ENCODE results near the gene SLC12A7. TPM values are rescaled to one million over a fixed set of nuclear protein-coding genes. Genes with fewer than 3 reads are reported as not detected.
A peak's percentile ranks its signal among the peaks of the same experiment; 100 is the strongest.

Gene SLC12A7
- total and polyA plus RNA-seq, 10 donors: 8.6 to 120 (median 52.3) TPM

DNA sequence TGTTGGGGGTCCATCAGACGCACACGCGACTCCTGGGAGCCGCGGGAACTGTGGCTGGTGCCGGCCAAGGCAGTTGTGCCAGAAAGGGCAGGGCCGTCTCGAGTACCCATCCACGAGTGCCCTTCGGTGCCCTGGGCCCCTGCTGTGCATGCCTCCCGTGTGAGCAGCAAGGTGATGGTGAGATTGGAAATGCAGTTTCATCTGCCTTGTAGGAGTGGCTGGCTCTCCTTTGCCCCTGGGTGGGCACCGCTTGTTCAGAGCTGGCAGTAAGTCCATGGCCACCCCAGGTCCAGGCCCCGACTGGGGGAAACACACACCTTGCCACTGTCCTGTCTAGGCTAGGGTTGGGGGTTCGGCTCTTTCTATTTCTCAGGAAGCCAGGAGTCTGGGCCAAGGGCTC lies 97.5 kb downstream of the SLC12A7 start:
- H3K9me3 ChIP-seq: no peaks in the 10 kb centered on the region
- no peak for DNase-seq
- H3K4me1 ChIP-seq: peaks cover 0 to 27% (median 12%) of the 10 kb centered on the region in 6 donors
- 78 to 90% (median 83%) methylated on average over 12 to 14 of the region's 14 CpGs for WGBS, 5 donors
- no peak overlapping the region for H3K27ac ChIP-seq
- no peak for TF ChIP-seq POLR2AphosphoS5 (IDR thresholded peaks at IDR 0.05)
- H3K36me3 ChIP-seq: no peaks in the 10 kb centered on the region
- intact Hi-C loops (cut with DNase I; ENCODE audit: low total_unique reads): no loop called here
- no peak overlapping the region for H3K4me3 ChIP-seq
- peaks cover 0 to 47% (median 16%) of the 10 kb centered on the region in 7 donors for H3K27me3 ChIP-seq (replicated peaks in 1 of 7)

DNA sequence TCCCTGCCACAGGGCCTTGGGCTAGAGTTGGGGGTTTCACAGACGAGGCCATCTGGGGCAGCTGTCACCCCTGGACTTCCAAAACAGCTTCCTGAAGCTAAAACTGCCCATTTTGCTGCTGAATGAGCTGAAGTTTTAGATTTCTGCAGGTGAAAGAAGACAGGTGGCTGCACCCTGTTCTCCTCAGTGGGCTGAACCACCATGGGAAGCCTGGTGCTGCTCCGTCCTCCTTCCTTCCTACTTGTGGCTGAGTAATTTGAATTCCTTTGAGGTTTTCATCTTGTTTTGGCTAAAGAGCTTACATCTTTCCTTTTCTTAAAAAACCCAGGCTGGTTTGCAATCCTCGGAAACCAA lies 97.9 kb downstream of the SLC12A7 start:
- H3K4me3 ChIP-seq: no peak overlapping the region
- H3K4me1 ChIP-seq: peaks cover 0 to 28% (median 16%) of the 10 kb centered on the region in 6 donors
- peaks cover 0 to 51% (median 21%) of the 10 kb centered on the region in 7 donors for H3K27me3 ChIP-seq (replicated peaks in 1 of 7)
- TF ChIP-seq POLR2AphosphoS5 (IDR thresholded peaks at IDR 0.05): no peak
- TF ChIP-seq, protein P1, sequence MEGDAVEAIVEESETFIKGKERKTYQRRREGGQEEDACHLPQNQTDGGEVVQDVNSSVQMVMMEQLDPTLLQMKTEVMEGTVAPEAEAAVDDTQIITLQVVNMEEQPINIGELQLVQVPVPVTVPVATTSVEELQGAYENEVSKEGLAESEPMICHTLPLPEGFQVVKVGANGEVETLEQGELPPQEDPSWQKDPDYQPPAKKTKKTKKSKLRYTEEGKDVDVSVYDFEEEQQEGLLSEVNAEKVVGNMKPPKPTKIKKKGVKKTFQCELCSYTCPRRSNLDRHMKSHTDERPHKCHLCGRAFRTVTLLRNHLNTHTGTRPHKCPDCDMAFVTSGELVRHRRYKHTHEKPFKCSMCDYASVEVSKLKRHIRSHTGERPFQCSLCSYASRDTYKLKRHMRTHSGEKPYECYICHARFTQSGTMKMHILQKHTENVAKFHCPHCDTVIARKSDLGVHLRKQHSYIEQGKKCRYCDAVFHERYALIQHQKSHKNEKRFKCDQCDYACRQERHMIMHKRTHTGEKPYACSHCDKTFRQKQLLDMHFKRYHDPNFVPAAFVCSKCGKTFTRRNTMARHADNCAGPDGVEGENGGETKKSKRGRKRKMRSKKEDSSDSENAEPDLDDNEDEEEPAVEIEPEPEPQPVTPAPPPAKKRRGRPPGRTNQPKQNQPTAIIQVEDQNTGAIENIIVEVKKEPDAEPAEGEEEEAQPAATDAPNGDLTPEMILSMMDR (IDR thresholded peaks at IDR 0.05 in 8 of 11, conservative IDR thresholded peaks at IDR 0.05 in 3 of 11): no peak
- TF ChIP-seq POLR2A (IDR thresholded peaks at IDR 0.05): no peak
- H3K36me3 ChIP-seq: no peaks in the 10 kb centered on the region
- H3K27ac ChIP-seq: no peak overlapping the region
- DNase-seq: no peak
- 61 to 79% (median 73%) methylated on average over 3 of the region's 3 CpGs for WGBS, 5 donors
- no peaks in the 10 kb centered on the region for H3K9me3 ChIP-seq
- intact Hi-C loops (cut with DNase I; ENCODE audit: low total_unique reads): no loop called here

DNA sequence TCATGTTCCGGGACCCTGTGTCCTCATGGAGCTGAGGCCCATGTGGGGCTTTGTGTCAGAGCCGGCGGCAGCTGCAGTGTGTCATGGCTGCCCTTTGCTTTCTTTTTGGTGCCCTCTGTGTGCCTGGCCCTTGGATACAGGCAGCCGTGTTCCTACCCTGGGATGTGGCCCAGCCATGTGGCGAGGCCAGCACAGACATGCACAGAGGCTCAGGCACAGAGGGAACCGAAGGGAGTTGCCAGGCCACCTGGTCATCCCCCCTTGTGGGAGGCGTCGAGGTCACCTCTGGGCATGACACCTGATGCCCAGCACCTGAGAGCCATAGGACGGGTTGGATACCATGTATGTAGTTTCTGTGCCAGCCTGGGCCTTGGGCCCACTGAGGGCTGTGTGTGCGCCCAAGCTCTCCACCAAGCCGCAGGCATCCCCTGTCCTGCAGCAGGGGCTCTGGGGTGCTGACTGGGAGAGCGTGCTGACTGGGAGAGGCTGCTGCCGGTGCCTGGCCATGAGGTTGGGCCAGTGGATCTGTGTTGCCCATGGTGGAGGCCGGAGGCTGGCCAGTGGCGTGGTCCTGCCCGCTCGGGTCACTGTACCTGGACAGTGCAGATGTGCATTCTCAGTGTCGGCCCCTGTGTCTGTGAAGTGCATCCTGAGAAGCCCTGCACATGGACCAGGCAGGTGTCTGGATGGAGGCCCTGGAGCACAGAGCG lies 98.5 kb downstream of the SLC12A7 start:
- H3K27ac ChIP-seq: no peak overlapping the region
- intact Hi-C loops (cut with DNase I; ENCODE audit: low total_unique reads): no loop called here
- no peak for DNase-seq

DNA sequence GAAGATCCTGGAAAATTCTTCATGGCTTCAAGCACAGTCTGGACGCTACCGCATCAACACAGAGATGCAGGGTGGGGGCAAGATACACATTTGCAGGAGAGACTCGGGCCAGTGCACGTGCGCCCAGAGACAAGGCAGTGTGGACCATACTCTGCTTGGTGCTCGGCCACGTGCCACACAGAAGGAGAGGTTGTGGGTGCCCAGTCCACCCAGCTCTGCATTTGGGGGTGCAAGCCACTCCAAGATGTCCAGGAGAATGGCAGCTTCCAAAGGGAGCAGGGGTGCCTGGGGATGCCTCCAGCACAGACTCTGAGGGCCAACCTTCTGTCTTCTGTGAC lies 99.0 kb downstream of the SLC12A7 start:
- DNase-seq: peak; percentile 56
- no peak overlapping the region for H3K4me3 ChIP-seq
- H3K36me3 ChIP-seq: no peaks in the 10 kb centered on the region
- intact Hi-C loops (cut with DNase I; ENCODE audit: low total_unique reads): no loop called here
- peaks cover 0 to 37% (median 23%) of the 10 kb centered on the region in 6 donors for H3K4me1 ChIP-seq
- H3K27me3 ChIP-seq (replicated peaks in 1 of 7): peaks cover 0 to 62% (median 30%) of the 10 kb centered on the region in 7 donors
- no peaks in the 10 kb centered on the region for H3K9me3 ChIP-seq
- WGBS, 5 donors: 84 to 96% (median 88%) methylated on average over 4 to 7 of the region's 7 CpGs
- peak overlapping the region in 1 of 8 donors; percentile 26 for H3K27ac ChIP-seq
- TF ChIP-seq POLR2AphosphoS5 (IDR thresholded peaks at IDR 0.05): no peak
- no peak for TF ChIP-seq POLR2A (IDR thresholded peaks at IDR 0.05)
- TF ChIP-seq, protein P1 (IDR thresholded peaks at IDR 0.05 in 8 of 11, conservative IDR thresholded peaks at IDR 0.05 in 3 of 11): no peak

More for the DNA sequence above, 98.5 kb downstream of the SLC12A7 start:
- 83 to 95% (median 89%) methylated on average over 10 to 19 of the region's 19 CpGs for WGBS, 5 donors
- Histone ChIP-seq H3K27me3 (replicated peaks in 1 of 7) (peaks cover 0 to 57% (median 25%) of the 10 kb centered on the region in 7 donors), H3K4me1 (peaks cover 0 to 32% (median 20%) of the 10 kb centered on the region in 6 donors), H3K4me3 (no peak overlapping the region), H3K36me3 (no peaks in the 10 kb centered on the region), H3K9me3 (no peaks in the 10 kb centered on the region)
- TF ChIP-seq, protein P1 (IDR thresholded peaks at IDR 0.05 in 8 of 11, conservative IDR thresholded peaks at IDR 0.05 in 3 of 11): no peak
- TF ChIP-seq POLR2A (IDR thresholded peaks at IDR 0.05): no peak
- TF ChIP-seq POLR2AphosphoS5 (IDR thresholded peaks at IDR 0.05): peak; percentile 46 to 61 (median 47)

Measured in spleen (tissue), 11 donors.